ENCODE data around the gene CD300LB.

DNA sequence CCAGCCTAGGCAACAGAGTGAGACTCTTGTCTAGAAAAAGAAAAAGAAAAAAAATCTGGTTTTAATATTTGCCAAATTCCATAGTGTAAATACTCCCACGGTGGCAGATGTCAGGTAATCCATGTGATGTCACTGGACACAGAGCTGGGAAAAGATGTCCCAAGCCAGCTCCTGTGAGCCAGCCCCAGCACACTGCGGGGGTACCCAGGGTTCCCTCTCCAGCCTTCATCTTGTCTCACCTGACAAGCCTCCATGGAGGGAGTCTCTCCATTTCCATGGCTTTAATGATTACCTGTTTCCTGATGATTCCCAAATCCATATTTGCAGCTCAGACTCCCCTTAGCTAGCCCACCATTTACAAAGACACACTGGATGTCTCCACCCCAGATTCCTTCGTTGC lies 4.6 kb downstream of the CD300LB start:
- TF ChIP-seq, protein P1, sequence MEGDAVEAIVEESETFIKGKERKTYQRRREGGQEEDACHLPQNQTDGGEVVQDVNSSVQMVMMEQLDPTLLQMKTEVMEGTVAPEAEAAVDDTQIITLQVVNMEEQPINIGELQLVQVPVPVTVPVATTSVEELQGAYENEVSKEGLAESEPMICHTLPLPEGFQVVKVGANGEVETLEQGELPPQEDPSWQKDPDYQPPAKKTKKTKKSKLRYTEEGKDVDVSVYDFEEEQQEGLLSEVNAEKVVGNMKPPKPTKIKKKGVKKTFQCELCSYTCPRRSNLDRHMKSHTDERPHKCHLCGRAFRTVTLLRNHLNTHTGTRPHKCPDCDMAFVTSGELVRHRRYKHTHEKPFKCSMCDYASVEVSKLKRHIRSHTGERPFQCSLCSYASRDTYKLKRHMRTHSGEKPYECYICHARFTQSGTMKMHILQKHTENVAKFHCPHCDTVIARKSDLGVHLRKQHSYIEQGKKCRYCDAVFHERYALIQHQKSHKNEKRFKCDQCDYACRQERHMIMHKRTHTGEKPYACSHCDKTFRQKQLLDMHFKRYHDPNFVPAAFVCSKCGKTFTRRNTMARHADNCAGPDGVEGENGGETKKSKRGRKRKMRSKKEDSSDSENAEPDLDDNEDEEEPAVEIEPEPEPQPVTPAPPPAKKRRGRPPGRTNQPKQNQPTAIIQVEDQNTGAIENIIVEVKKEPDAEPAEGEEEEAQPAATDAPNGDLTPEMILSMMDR (IDR thresholded peaks at IDR 0.05; ENCODE audit: low read depth, low read length, poor library complexity, severe bottlenecking), result no peak
- no peak for TF ChIP-seq EZH2phosphoT487 (IDR thresholded peaks at IDR 0.05; ENCODE audit: borderline replicate concordance, low read length)

Measured in DOHH2 (cell line).